HG03571 (cell line): ENCODE measurements around the gene IRS1.

Source experiments
- ATAC-seq: cut with Tn5 transposase; IDR thresholded peaks from one replicate; pipeline ENCODE4 v1.9.1; 2021; ENCODE audit not compliant: unreplicated experiment

Gene IRS1

DNA sequence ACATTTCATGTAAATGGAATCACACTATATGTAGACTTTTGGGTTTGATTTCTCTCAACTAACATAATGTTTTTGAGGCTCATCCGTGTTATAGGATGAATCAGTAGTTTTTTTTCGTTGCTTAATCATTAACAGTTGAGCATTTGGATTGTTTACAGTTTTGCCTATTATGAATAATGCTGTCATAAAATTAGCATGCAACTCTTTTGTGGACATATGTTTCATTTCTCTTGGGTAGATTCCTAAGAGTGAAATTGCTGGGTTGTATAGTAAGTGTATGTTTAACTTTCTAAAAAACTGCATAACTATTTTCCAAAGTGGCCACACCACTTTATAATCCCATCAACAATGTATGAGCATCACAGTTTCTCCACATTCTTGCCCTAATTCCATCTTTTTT is 28.6 kb upstream of the IRS1 start:
- ATAC-seq: no peak

DNA sequence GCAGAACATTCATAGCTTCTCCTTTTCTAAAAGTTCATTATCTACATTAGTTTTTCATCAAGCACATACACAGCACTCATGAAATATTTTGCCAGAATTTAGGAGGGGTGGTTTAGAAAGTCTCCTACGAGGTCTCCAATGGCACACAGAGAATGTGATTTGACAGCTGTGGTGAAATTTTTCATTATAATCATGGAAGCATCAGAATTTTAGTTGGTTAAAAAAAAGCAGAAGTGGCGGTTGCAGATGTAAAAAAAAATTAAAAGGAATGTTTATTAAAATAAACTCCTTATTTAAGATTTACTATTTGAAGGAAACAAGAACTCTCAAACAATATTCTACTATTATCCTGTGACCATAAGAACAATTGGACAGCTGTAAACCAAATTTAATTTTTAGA is 25.4 kb upstream of the IRS1 start:
- ATAC-seq: no peak

DNA sequence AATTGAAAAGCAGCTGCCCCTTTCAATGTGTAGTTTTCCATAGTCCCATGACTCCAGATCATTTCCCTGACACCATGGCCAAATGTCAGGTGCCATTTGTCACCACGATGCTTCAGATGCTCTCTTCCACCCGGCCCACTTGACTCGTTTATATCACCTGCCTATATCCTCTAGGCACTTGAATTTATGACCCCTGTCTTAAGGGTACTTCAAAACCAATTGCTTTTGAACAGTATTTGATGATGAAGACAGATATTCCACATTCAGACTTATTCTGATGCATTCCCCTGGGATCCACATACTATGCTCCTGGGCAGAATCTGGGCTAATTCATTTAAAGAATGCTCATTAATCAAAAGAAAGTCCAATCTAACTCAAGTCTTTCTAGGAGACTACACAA is 19.3 kb upstream of the IRS1 start:
- no peak for ATAC-seq

DNA sequence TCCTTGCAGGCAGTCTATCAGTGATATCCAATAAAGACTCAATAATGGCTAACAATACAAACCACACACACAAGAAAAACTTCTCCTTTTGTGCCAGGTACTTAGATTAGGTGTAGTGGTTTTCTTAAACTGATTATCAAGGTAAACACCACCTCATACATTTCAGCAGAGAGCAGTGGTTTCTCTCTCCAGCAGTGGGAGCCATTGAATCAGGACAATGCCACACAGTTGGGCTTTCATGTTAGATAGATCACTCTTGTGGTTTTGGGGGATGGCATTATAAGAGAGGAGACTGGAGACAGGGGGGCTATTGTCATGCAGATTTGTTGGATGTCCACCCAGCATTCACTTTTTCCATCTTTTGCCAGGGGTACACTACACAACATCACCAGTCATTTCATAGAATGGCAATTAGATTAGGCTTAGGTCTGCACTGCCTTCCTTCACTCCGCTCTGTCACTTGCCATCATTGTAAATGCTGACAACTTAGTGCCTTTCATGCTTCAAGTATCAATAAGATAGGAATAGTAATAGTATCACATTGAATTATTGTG is 13.6 kb upstream of the IRS1 start:
- ATAC-seq: no peak

GRCh38 chr2:226803410-226803809 is 3.8 kb upstream of the IRS1 start:
- no peak for ATAC-seq

GRCh38 chr2:226802573-226802972 is 3.0 kb upstream of the IRS1 start:
- no peak for ATAC-seq

GRCh38 chr2:226800941-226801784 is 1.5 kb upstream of the IRS1 start:
- ATAC-seq: peak; percentile 80

- no peak for ATAC-seq
These were observed 638 bp upstream of the IRS1 start for GRCh38 chr2:226799976-226800940.

DNA sequence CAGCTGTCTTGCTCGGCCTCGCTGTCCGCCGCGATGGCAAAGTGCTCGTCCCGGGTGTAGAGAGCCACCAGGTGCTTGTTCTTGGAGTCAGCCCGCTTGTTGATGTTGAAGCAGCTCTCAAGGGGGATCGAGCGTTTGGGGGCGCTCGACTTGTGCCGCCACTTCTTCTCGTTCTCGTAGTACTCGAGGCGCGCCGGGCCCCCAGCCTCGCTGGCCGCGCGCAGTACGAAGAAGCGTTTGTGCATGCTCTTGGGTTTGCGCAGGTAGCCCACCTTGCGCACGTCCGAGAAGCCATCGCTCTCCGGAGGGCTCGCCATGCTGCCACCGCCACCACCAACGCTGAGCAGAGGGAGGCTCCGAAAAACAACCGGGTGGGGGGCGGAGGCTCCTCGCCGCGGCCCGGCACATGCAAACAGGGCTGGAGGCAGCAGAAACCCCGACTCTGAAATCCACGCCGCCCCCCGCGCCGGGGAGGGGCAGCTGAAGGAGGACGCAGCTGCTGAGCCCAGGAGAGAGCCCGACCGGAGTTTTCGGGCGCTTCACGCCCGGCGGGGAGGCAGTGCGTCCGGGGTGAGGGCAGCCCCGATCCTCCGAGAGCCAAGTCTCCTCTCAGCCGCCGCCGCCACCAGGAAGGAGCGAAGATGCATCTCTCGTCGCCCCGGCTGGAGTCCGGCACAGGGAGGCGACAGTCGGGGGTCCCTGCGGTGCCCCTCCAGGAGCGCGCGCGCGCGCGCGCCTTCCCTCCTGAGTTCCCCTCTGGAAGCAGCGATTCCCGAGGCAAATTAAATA is 1.0 kb downstream of the IRS1 start:
- ATAC-seq: peak; percentile 34

DNA sequence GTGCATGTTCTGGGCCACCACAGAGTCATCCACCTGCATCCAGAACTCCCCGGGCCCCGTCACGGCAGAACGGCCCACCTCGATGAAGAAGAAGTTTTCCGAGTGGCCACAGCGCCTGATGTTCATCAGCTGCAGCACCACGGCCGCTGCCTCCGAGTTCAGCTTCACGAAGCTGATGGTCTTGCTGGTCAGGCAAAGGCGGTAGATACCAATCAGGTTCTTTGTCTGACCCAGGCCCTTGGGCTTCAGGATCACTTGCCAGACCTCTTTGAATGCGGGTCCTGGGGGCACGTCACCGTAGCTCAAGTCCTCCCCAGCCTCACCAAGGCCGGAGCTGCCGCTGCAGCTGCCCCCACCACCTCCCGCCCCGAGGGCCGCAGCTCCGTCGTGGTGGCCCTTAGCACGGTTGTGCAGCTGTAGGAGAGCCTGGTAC is 1.6 kb downstream of the IRS1 start:
- ATAC-seq: no peak

DNA sequence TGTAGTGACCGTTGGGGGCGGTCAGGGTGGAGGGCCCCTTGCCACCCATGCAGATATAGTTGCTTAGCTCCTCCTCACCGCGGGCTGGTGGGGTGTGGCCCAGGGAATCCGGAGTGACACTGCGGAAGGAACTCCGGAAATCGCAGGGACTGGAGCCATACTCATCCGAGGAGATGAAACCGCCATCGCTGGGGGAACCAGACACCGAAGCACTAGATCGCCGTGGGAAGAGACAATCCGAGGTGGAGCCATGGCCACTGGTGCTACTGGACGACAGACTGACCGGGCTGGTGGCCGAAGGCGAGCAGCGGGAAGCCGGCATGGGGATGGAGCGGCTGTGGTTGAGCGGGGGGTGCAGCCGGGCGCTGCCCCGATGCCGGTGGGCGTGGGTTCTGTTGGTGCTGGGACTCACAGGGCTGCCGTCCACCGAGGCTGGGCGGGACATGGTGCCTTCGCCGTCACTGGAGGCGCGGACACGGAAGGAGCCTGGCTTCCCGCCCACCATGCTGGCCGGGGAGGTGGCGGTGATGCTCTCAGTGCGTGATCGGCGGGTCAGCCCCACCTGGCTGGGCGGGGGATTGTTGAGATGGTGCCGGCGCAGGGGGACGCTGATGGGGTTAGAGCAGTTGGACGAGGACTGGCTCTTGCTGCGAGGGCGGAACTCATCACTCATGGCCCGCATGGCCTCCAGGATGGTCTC is 2.2 kb downstream of the IRS1 start:
- ATAC-seq: no peak

DNA sequence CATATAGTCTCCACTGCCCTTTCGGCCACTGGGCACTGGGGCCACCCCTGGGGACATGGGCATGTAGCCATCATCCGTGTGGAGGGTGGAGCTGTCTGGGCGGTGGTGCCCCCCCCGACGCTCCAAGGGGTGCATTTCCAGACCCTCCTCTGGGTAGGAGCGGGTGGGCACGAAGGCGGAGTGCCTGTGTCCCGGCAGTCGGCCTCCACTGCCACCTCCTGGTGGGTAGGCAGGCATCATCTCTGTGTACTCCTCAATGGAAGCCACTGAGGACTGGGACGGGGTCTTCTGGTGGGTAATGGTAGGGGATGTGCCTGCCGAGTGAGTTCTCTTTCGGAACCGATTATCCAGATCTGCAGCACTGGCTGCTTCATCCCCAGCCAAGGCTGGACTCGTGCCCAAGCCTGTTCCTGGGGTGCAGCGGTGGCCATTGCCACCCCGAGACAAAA is 2.8 kb downstream of the IRS1 start:
- no peak for ATAC-seq

GRCh38 chr2:226796012-226796839 is 3.4 kb downstream of the IRS1 start:
- ATAC-seq: no peak

DNA sequence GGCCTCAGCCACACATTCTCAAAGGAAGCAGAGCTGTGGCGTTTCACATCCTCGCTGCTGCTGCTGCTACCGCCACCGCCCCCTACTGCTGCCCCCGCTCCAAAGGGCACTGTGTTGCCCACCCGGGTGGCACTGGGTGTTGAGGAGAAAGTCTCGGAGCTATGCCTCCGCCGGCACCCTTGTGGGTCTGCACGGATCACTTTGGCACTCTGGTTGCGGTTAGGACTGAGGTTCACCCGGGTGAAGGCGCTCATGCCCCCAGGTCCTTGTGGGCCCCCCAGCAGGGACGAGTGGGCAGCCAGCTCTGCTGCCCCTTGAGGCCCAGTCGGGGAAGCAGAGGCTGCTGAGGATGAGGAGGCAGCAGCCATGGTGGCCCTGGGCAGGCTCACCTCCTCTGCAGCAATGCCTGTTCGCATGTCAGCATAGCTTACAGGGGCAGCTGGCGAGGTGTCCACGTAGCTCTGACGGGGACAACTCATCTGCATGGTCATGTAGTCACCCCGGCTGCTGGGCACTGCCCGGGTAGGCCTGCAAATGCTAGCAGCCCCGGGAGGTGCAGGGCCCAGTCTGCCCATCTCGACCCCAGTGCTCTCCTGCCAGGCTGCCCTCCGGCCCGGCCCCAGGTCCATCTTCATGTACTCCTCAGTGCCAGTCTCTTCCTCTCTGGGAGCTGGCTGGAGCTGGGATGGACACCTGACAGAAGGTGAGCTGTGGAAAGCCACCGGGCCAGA is 4.2 kb downstream of the IRS1 start:
- no peak for ATAC-seq

GRCh38 chr2:226794751-226795171 is 4.9 kb downstream of the IRS1 start:
- no peak for ATAC-seq

GRCh38 chr2:226794196-226794661 is 5.4 kb downstream of the IRS1 start:
- ATAC-seq: no peak

DNA sequence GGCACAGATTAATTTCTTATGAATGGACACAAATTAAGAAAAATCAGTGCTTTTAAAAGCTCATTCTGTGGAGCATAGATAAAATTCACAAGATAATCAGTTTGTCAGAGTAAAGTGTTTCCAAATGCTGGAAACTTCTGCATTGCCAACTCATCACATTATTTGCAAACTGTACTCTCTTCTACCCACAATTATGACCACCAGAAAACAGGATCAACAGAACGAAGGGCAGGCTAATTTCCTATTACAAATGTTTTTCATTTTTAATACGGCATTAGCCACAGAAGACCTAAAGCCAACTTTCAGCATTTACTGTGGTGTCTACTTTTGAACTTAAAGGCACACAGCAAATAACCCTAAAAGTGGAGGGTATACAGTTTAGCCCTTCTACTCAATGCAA is 6.0 kb downstream of the IRS1 start:
- ATAC-seq: no peak

GRCh38 chr2:226792155-226792881 is 7.3 kb downstream of the IRS1 start:
- ATAC-seq: no peak
